ENCODE results near the gene PREPL. TPM values are rescaled to one million over a fixed set of nuclear protein-coding genes. Genes with fewer than 3 reads are reported as not detected.

The PREPL gene
- polyA plus RNA-seq, 1 donor: 141 TPM

DNA sequence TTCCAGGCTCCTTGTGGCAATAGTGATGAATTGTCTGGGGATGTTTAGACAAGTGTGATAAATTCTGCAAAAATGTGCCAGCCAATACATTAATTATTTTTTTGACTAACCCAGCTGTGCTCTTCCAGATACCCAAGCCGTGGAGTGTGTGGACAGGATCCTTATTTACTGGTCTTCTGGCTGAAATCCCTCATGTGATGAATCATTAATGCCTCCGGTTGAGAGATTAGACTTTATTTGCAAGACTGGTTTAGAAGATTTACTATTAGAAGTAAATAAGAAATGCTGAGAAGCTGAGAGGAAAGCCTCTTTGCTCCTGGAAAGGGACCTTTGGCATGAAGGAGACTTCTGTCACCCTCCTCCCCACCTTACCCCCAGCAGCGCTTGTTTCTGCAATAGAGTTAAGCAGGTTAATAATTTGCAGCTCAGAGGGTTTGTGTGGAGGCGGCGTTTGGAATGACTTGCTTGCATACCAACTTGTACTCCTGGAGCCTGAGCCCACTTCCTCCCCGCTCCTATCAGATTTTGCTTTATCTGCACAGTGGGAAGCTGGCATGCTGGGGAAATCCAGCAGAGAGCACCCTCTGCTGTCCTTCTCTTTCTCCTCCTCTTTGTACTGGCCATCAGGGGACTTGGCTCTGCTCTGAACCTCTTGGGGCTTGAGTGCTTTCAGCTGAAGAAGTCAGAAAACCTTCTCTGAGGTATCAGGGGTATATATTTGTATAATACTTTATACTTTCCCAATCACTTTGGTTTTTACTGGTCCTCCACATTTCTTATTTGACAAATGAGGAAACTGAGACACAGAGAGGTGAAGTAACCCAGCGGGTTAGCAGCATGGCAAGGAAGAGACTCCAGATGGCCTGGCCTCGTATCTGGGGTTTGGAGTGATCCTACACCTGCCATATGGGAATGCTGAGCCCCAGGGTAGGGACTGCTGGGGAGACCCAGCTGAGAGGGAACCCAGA is 69.7 kb downstream of the PREPL start:
- no peak for DNase-seq

DNA sequence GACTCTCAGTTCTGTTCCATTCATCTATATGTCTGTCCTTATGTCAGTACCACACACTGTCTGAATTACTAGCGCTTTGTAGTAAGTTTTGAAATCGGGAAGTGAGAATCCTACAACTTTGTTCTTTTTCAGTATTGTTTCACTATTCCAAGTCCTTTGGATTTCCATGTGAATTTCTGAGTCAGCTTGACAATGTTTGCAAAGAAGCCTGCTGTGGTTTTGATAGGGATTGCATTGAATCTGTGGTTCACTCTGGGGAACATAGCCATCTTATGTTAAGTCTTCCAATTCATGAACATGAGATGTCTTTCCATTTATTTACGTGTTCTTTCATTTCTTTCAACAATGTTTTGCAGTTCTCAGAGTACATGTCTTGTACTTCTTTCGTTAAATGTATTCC is 71.0 kb downstream of the PREPL start:
- DNase-seq: no peak

DNA sequence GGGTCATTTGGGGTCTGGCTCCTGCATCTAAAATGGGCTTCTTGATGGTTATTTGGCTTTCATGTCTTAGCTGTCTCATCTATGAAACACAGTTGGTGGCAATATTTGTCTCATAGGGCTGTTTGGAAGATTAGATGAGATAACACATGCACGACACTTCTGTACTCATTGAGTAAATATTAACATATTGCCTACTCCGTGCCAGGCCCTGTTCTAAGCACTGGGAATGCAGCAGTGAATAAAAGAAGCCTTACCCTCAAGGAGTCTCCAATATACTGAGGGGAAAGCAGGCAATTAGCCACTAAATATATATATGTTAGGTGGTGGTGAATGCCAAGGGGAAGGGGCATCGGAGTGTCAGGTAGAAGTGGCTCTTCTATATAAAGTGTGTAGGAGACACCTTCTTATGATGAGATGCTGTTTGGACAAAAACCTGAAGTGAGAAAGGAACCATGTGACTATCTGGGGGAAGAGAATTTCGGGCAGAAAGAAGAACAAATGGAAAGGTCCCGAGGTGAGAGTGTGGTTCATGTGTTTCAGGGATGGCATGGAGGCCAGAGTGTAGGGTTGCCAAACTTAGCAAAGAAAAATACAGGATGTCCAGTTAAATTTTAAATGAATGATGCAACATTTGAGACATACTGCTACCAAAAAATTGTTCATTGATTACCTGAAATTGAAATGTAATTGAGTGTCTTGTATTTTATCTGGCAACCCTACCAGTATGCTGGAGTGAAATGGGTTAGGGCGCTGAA is 74.2 kb downstream of the PREPL start:
- DNase-seq: no peak

DNA sequence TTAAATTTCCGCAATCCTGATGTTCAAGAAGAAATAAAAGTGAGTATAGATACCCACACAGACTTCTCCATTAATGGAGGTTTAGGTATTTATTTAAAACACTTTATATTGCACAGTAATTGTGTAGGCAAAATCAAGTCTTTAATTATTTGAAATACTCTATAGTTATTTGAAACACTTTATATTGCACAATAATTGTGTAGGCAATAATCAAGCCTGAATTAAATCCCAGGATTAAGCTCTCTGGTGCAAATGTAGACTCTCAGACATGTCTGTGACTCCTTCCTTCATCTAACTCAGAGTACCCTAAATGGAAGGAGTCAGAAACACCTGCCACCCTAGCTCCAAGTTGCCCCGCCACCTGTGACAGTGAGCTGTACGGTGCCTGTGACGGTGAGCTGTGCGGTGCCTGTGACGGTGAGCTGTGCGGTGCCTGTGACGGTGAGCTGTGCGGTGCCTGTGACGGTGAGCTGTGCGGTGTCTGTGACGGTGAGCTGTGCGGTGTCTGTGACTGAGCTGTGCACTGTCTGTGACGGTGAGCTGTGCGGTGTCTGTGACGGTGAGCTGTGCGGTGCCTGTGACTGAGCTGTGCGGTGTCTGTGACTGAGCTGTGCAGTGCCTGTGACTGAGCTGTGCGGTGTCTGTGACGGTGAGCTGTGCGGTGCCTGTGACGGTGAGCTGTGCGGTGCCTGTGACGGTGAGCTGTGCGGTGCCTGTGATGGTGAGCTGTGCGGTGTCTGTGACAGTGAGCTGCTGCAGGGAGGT is 75.0 kb downstream of the PREPL start:
- no peak for DNase-seq

DNA sequence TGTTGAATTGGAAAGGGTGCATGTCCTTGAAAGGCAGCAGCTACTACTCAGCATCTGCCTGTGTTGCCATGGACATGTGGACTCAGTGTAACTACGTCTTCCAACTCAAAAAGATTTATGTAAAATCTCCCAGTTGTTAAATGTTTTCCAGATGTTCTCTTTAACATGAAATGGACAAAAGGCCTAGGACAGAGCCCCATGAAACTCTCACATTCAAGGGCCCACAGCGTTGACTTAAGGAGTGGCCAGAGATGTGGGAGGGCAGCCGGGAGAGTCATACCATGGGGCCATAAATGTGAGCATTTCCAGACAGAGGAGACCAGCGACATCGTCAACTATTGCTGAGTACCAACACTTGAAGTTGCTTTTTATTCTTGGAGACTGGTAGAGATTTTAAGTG is 76.1 kb downstream of the PREPL start:
- DNase-seq: no peak

DNA sequence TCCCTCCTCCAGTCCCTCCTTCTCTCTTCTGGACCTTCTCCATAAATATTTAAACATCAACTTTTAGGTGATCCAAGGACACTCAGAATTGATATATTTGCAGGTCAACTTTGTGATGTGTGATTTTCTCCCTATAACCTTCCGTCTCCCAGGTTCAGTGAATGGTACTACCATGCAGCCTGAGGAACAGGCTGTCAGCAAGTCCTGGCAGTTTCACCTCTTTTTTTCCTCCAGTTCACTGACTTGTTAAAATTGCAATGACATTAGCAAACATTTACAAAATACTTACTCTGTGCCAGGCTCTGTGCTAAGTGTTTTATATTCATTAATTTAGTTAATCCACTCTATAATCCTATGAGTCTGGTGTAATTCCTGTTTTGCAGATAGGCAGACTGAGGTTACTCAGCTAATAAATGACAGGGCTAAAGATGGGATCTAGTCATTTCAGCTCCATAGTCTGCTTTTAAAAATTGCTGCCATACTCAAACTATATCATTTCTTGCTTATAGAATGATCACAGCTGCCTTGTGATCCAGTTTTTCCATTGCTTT is 78.1 kb downstream of the PREPL start:
- no peak for DNase-seq

DNA sequence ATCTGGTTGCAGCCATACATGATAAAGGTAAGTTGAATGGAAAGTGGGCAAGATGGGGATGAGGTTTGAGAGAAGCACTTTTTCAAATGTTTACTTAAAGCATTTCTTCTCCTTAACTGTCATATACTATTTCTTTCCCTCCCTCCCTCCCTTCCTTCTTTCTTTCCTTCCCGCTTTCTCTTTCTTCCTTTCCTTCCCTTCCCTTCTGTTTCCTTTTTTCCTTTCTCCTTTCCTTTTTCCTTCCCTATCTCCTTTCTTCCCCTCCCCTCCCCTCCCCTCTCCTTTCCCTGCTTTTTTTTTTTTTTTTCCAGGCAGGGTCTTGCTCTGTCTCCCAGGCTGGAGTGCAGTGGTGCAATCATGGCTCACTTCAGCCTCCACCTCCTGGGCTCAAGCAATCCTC is 80.4 kb downstream of the PREPL start:
- DNase-seq: no peak

DNA sequence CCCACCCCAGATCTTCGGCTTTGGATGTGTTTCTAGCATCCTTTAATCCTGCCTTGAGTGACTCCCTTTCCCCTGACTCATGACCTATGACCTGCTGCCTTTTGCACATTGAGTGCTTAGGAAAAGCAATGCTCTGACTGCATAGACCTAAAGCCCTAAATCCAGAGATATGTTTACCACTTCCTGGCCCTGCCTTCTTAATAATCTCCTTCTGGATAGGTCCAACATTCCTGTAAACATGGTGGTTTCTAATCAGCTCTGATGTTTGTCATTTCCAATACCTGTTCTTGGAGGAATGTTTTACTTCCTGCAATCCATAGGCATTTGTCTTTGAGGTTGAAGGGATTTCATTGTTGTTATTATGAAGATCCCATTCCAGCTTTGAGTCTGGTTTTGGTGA is 83.8 kb downstream of the PREPL start:
- no peak for DNase-seq

DNA sequence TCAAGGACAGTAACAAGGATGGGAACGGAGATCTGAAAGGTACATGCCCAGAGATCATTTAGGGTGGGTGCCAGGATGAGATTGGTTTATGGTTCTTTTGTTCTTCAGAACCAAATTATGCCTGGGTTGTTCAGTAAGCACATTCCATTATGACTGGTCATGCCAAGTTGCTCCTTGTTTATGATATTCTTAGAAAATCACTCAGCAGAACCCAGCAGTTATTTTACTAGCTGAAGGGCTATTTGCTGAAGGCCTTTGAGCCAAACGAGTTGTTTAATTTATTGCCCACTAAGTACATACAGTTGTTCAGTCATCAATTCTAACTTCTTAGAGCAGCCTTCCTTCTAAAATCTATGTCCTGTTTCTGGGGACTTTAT is 85.4 kb downstream of the PREPL start:
- no peak for DNase-seq

DNA sequence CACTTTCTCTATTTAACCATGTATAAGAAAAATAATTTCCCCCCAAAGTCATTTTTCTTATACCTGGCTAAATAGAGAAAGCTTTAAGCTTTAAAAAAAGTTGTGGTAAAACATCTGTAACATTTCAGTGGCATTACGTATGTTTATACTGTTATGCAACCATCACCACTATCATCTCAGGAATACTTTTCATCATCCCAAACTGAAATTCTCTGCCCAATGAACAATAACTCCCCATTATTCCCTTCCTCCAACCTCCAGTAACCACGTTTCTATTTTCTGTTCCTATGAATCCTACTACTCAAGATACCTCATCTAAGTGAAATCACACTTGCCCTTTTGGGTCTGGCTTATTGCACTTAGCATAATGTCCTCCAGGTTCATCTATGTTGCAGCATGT is 87.7 kb downstream of the PREPL start:
- DNase-seq: no peak

DNA sequence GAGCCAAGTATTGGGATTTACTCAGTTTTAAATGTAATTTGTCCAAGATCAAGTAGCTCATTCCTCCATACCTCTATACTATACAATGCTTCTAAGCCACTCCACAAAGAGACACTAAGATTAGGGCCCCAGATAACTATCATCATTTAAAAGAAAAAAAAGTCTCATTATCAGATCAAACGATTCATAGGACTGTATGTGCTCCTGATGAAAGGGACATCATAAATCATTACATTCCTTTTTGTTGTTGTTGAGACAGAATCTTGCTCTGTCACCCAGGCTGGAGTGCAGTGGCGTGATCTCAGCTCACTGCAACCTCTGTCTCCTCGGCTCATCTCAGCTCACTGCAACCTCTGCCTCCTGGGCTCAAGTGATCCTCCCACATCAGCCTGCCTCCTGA is 88.2 kb downstream of the PREPL start:
- no peak for DNase-seq

DNA sequence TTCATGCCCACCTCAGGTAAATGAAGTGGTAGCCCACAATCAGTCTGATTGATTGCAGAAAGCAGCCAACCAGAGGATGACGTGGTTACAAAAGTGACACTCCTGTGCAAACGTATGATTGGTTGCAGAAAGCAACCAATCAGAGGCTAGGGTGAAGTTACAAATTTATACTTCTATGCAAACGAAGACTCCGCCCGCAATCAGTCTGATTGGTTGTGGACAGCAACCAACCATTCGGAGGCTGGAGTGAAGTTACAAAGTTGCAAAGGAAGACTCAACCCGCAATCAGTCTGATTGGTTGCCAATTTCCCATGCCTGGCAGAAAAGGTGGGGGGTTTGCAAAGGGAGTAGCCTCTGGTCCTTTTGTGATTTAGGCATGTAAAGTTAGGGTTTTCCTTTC is 90.0 kb downstream of the PREPL start:
- no peak for DNase-seq

DNA sequence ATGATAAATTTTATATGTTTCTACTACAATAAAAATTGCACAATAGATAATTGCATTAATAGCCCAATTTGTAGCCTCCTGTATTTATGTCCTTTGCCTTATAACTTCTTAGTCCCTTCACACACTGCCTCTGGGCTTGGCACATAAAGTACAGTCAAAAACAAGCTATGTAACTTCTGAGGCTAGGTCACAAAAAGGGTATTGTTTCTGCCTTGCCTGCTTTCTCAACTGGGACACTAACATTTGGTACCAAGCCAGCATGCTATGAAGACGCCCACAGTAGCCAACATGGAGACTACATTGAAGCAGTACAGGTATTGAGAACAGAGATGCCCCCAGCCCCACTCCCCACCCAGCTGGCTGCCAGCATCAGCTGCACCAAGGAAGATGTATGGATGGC is 91.5 kb downstream of the PREPL start:
- DNase-seq: no peak

DNA sequence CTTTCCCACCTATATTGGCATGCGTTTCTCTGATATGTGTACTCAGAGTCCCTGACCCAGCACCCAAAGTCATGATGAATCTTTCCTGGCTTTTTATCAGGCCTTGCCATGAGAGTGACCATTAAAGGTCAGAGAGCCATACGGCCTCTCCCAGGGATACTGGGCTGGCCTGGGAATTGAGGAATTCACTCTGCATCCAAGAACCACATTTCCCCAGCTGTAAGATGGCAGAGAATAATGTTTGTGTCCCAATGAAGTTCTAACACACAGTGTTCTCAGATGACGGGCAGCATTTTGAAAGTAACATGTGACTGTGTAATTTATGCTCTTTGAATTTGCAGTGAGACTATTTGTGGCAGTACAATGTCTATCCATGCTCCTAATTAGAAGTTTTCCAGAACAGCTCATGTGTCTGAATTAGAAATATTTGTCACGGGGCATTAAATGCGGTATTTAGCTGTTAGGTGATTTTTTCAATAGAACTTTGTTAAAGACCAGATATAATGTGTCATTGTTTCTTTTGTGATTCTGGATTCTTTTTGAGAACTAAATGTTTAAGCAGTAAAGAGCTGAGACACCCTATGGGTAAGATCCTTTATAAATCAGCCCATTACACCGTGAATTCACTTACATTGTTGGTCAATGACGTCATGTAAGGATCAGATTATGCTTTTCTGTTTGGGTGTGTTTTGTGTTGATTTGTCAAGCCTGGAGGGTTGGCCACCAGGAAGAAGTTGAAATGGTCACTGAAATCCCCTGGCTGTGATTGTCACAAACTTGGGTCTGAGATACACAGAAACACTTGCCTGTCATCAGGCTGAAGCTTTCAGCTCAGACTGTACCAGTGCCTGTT is 93.3 kb downstream of the PREPL start:
- peak; percentile 8 for DNase-seq

Other genes with a start within 250 kb of the PREPL start
- 33.1 TPM for gene PPM1B, start 192.6 kb downstream of the PREPL start, polyA plus RNA-seq (ENCODE audit: insufficient read length)
- 1.1 TPM for gene SLC3A1, start 86.0 kb downstream of the PREPL start, polyA plus RNA-seq (ENCODE audit: insufficient read length)
- 4.3 TPM for gene CAMKMT, start 453 bp upstream of the PREPL start, polyA plus RNA-seq (ENCODE audit: insufficient read length)

All from hindlimb muscle (tissue), 1 donor.